HG02610 (cell line): ENCODE data around the gene TMEM119.
"Not testable (repeated sequence)": the region's sequence is repeated elsewhere in the genome, so short reads cannot be mapped to it uniquely, and the experiment has no call there.

ENCODE experiments used
- ATAC-seq: cut with Tn5 transposase; IDR thresholded peaks from one replicate; pipeline ENCODE4 v1.9.1; 2021; ENCODE audit warnings: mild to moderate bottlenecking, moderate library complexity; ENCODE audit not compliant: unreplicated experiment

TMEM119 gene

DNA sequence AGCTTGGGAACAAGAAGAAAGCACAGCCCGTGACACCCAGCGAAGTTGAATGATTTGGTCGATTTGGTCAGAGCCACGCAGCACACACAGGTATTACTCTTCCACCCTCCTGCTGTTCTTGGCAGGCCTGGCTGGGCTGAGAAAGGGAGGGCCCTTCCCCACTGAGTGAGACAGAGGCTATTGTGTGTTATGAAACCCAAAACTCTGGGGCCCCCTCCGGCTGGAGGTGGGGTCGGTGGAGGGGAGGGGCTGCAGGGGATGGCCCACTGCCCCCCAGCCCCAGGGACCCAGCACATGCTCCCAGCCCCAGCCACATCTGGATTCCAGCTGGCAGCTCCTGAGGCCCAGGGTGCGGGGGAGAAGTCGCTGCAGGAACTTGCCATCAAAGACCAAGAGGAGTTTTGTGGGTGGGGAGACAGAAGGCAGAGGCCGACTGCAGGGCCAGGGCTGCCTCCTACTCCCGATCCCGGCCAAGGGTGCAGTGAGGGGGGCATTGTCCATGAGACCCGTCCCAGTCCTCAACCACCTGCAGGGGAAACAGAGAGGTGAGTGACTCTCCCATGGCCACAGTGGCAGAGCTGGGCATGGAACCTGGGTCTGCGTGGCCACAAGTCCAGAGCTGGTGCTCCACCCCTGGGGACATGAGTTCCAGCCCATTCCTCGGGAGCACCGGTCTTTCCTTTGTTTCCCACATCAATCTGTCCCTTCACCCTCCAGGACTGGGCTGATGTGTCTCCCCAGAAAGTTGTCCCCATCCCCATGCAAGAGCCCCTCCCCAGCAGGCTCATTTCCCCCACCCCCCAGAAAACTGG, 8.7 kb downstream of the TMEM119 start:
- no peak for ATAC-seq

DNA sequence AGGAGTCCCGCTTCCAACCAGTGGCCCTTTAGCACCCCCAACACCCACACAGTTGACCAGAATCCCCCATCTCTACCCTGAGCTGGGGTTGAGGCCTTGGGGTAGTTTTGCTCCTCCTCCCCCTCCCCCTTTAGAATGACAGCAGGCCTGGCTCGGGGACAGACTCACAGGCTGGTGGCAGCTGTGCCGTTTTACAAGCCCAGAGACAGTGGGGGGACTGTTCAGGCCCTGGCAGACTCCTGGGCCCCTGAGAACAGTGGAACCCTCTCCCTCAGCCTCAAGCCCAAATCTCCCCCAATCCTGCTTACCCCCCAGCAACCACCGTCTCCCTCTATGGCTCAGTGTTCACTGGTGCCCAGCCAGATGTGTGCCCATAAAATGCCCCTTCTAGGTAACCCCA, 10.1 kb downstream of the TMEM119 start:
- ATAC-seq: no peak

- no peak for ATAC-seq
These were observed 11.6 kb downstream of the TMEM119 start for GRCh38 chr12:108586306-108586705.

GRCh38 chr12:108585864-108586263, 12.0 kb downstream of the TMEM119 start:
- ATAC-seq: no peak

GRCh38 chr12:108584456-108585065, 13.3 kb downstream of the TMEM119 start:
- no peak for ATAC-seq

GRCh38 chr12:108583991-108584390, 13.9 kb downstream of the TMEM119 start:
- ATAC-seq: no peak

GRCh38 chr12:108582978-108583770, 14.7 kb downstream of the TMEM119 start:
- no peak for ATAC-seq

DNA sequence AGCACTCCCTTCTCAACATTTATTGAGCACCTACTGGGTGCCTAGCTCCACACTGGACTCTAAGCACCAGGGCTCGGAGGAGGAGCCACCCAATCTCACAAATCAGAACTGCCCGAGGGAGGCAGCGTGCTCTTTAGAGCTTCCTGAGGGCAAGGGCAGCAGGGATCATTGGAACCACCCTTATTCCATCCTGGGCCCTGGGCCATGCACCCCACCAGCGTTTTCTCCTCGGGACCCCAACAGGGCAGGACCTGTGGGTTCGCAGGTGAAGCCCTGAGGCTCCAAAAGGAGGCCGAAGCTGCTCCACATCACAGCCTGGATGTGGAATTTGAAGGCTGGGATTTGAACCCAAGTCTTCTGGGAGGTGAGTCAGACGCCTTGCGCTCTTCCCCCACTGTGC, 15.4 kb downstream of the TMEM119 start:
- no peak for ATAC-seq

GRCh38 chr12:108581311-108582227, 16.3 kb downstream of the TMEM119 start:
- no peak for ATAC-seq

- ATAC-seq: no peak
These were observed 17.4 kb downstream of the TMEM119 start for GRCh38 chr12:108580531-108580930.

- no peak for ATAC-seq
These were observed 19.1 kb downstream of the TMEM119 start for GRCh38 chr12:108578813-108579212.

DNA sequence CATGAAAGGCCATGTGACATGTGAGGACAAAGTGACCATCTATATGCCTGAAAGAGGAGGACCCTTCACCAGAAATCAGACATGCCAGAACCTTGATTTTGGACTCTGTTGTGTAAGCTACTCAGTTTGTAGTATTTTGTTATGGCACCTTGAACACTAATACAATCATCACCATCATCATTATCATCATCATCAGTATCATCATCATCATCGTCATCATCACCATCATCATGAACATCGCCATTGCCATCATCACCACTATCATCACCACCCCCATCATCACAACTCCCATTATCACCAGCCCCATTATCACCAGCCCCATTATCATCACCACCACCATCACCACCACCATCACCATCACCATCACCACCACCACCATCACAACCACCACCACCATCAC, 19.6 kb downstream of the TMEM119 start:
- no peak for ATAC-seq

DNA sequence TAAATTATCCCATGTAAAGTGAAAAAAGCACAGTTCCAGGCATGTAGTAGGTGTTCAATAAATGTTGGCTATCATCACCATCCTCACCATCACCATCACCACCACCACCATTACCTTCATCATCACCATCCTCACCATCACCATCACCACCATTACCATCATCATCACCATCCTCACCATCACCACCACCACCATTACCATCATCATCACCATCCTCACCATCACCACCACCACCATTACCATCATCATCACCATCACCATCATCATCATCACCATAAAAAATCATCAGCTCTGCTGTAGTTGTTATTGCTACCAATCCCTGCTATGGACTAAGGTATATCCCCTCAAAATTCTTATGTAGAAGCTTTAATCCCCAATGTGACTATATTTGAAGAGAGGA, 20.4 kb downstream of the TMEM119 start:
- no peak for ATAC-seq

GRCh38 chr12:108576660-108577234, 21.1 kb downstream of the TMEM119 start:
- no peak for ATAC-seq

- ATAC-seq: no peak
These were observed 22.5 kb downstream of the TMEM119 start for GRCh38 chr12:108575199-108575912.

DNA sequence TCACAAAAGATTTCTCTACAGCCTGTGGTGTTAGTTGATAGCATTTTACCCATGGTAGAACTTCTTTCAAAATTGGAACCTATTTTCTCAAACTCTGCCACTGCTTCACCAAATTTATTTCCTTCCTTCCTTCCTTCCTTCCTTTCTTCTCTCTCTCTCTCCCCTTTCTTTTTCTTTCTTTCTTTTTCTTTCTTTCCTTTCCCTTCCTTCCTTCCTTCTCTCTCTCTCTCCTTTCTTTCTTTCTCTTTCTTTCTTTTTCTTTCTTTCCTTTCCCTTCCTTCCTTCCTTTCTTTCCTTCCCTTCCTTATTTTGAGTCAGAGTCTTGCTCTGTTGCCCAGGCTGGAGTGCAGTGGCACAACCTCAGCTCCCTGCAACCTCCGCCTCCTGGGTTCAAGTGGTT, 23.6 kb downstream of the TMEM119 start:
- ATAC-seq: not testable (repeated sequence)

DNA sequence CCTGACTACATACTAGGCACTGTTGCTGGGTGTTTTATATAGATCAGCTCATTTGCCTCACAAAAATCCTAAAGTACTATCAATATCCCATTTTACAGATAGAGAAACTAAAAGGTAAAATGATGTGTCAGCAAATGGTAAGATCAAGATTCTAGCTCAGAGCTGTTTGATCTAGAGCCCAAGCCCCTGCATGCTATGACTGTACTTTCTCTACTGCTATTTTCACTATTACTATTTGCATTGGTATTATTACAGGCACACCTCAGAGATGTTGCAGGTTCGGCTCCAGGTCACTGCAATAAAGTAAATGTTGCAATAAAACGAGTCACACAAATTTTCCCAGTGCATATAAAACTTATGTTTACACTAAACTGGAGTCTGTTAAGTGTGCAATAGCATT, 24.6 kb downstream of the TMEM119 start:
- peak; percentile 43 for ATAC-seq

DNA sequence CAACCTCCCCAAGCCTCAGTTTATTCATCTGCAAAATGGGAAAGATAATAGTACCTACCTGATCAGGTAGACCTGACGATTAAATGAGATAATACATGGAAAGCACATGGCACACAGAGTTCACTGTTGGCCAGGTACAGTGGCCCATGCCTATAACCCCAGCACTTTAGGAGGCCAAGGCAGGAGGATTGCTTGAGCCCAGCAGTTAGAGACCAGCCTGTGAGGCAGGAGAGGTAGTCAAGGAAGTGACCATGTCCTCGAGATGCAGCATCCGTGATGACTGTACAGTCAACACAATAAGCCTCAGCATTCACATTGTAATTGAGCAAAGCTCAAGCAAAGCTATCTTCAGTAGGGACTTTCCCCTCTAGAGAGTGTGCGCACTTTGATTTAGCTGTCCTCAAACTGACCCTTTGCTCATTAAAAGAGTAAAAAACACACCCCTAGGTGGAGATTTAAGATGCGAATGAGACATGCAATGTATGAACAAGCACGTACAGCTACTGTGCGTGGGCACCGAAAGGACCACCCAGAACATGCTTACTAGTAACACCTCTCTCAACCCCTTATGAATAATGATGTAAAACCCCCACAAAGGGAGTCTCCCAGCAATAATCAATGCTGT, 25.6 kb downstream of the TMEM119 start:
- ATAC-seq: no peak

DNA sequence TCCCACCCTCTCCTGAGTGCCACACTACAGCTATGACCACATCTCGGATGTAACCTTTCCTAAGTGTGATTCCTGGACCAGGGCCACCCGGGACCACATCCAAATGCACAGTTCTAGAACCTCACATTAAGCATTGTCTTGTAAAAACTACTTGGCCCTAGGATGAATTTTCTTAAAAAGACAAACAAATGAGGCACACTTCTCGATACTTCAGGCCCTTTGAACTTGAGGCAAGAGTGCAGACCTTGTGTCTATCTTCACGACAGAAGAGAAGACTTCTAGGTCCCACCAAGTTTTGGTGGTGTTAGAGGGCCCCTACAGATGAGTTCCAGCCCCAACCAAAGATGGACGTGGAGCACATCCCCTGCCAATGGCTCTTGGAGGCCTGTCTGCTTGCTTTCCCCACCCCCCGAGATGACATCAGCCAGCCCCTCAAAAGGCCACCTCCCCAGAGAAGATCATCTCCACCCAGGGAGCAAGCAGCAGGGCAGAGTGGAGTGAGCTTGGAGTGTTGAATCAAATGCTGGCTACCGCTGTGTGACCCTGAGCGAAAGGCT, 26.2 kb downstream of the TMEM119 start:
- no peak for ATAC-seq
